ENCODE measurements around the gene TBC1D22A. TPM values are rescaled to one million over a fixed set of nuclear protein-coding genes. Genes with fewer than 3 reads are reported as not detected.

The TBC1D22A gene
- total and polyA plus RNA-seq, 2 experiments from 2014 or later, result 15.3 to 19.8 TPM

GRCh38 chr22:46905834-46906233, 143.4 kb downstream of the TBC1D22A start:
- no peaks in the 10 kb centered on the region for H3K9me3 ChIP-seq (ENCODE audit: low read depth)
- no peaks in the 10 kb centered on the region for H3K79me2 ChIP-seq
- no peaks in the 10 kb centered on the region for H4K20me1 ChIP-seq (ENCODE audit: insufficient read depth, poor library complexity, severe bottlenecking)
- H2AFZ ChIP-seq, result no peak overlapping the region
- no peaks in the 10 kb centered on the region for H3K4me1 ChIP-seq (ENCODE audit: insufficient read depth)
- H3K4me2 ChIP-seq, result no peak overlapping the region
- H3K27me3 ChIP-seq, result no peaks in the 10 kb centered on the region
- no peak overlapping the region for H3K4me3 ChIP-seq
- no peaks in the 10 kb centered on the region for H3K9me2 ChIP-seq (replicated peaks; ENCODE audit: insufficient read depth)
- H3K36me3 ChIP-seq (replicated peaks; ENCODE audit: insufficient read depth, low read depth), result no peaks in the 10 kb centered on the region
- H3K27ac ChIP-seq, result no peak overlapping the region
- 90% methylated on average over 8 of the region's 8 CpGs for WGBS (ENCODE audit: low lambda C conversion rate, missing lambda C conversion rate)
- TF ChIP-seq CTCF (IDR thresholded peaks at IDR 0.05; ENCODE audit: poor library complexity) (no peak), EZH2 (IDR thresholded peaks at IDR 0.05; ENCODE audit: borderline replicate concordance) (no peak), EZH2phosphoT487 (IDR thresholded peaks at IDR 0.05; ENCODE audit: low read depth, severe bottlenecking, unreplicated experiment) (no peak)
- DNase-seq (ENCODE audit: low spot score), result no peak

GRCh38 chr22:46906326-46907045, 144.0 kb downstream of the TBC1D22A start:
- H3K9me3 ChIP-seq (ENCODE audit: low read depth), result no peaks in the 10 kb centered on the region
- no peaks in the 10 kb centered on the region for H3K9me2 ChIP-seq (replicated peaks; ENCODE audit: insufficient read depth)
- H3K4me3 ChIP-seq, result no peak overlapping the region
- H3K79me2 ChIP-seq, result no peaks in the 10 kb centered on the region
- H3K27me3 ChIP-seq, result no peaks in the 10 kb centered on the region
- no peaks in the 10 kb centered on the region for H3K4me1 ChIP-seq (ENCODE audit: insufficient read depth)
- no peak overlapping the region for H3K27ac ChIP-seq
- DNase-seq (ENCODE audit: low spot score), result no peak
- 93% methylated on average over 18 of the region's 18 CpGs for WGBS (ENCODE audit: low lambda C conversion rate, missing lambda C conversion rate)
- TF ChIP-seq EZH2 (IDR thresholded peaks at IDR 0.05; ENCODE audit: borderline replicate concordance) (no peak), CTCF (IDR thresholded peaks at IDR 0.05; ENCODE audit: poor library complexity) (no peak), EZH2phosphoT487 (IDR thresholded peaks at IDR 0.05; ENCODE audit: low read depth, severe bottlenecking, unreplicated experiment) (no peak)
- no peak overlapping the region for H3K4me2 ChIP-seq
- H4K20me1 ChIP-seq (ENCODE audit: insufficient read depth, poor library complexity, severe bottlenecking), result no peaks in the 10 kb centered on the region
- H3K36me3 ChIP-seq (replicated peaks; ENCODE audit: insufficient read depth, low read depth), result no peaks in the 10 kb centered on the region
- H2AFZ ChIP-seq, result no peak overlapping the region

- Histone ChIP-seq H3K4me1 (ENCODE audit: insufficient read depth) (no peaks in the 10 kb centered on the region), H4K20me1 (ENCODE audit: insufficient read depth, poor library complexity, severe bottlenecking) (no peaks in the 10 kb centered on the region), H3K4me2 (no peak overlapping the region), H3K9me2 (replicated peaks; ENCODE audit: insufficient read depth) (no peaks in the 10 kb centered on the region), H3K36me3 (replicated peaks; ENCODE audit: insufficient read depth, low read depth) (no peaks in the 10 kb centered on the region), H2AFZ (no peak overlapping the region), H3K79me2 (no peaks in the 10 kb centered on the region), H3K4me3 (no peak overlapping the region), H3K27me3 (no peaks in the 10 kb centered on the region), H3K9me3 (ENCODE audit: low read depth) (no peaks in the 10 kb centered on the region), H3K27ac (no peak overlapping the region)
- DNase-seq (ENCODE audit: low spot score), result no peak
- 93% methylated on average over 23 of the region's 24 CpGs for WGBS (ENCODE audit: low lambda C conversion rate, missing lambda C conversion rate)
- TF ChIP-seq CTCF (IDR thresholded peaks at IDR 0.05; ENCODE audit: poor library complexity) (no peak), EZH2phosphoT487 (IDR thresholded peaks at IDR 0.05; ENCODE audit: low read depth, severe bottlenecking, unreplicated experiment) (no peak), EZH2 (IDR thresholded peaks at IDR 0.05; ENCODE audit: borderline replicate concordance) (no peak)
Measured at GRCh38 chr22:46907241-46908215, 145.1 kb downstream of the TBC1D22A start.
